NB4 (cell line): ENCODE data around the gene CELA2B.
"Not testable (repeated sequence)": the region's sequence is repeated elsewhere in the genome, so short reads cannot be mapped to it uniquely, and the experiment has no call there.

Source experiments
- DNase-seq: peaks from one replicate; pipeline ENCODE4 v3.0.0; 2010; ENCODE audit warnings: low read depth
- H3K4me3 ChIP-seq: one replicate; pipeline ENCODE4 v1.5.1; 2011; ENCODE audit warnings: mild to moderate bottlenecking, low read depth, low read length, moderate library complexity
- CTCF ChIP-seq: IDR thresholded peaks from one replicate; pipeline ENCODE4 v1.5.1; 2012; ENCODE audit warnings: low read depth, low read length
- MAX ChIP-seq: IDR thresholded peaks from 2 replicates; pipeline ENCODE4 v1.6.1; 2011; ENCODE audit warnings: low read depth, low read length
- MYC ChIP-seq: IDR thresholded peaks from 2 replicates; pipeline ENCODE4 v1.6.1; 2011; ENCODE audit warnings: low read depth, low read length
- POLR2A ChIP-seq: IDR thresholded peaks from 2 replicates; pipeline ENCODE4 v1.6.1; 2011; ENCODE audit warnings: mild to moderate bottlenecking; ENCODE audit not compliant: insufficient read length; ENCODE audit errors: extremely low read depth

The CELA2B gene

GRCh38 chr1:15476927-15477326 is 1.0 kb downstream of the CELA2B start:
- no peak overlapping the region for H3K4me3 ChIP-seq
- TF ChIP-seq MAX (no peak), POLR2A (no peak), MYC (no peak)
- peak; percentile 36 for DNase-seq

GRCh38 chr1:15477646-15478212 is 1.8 kb downstream of the CELA2B start:
- TF ChIP-seq MAX, result no peak
- no peak for TF ChIP-seq MYC
- no peak for TF ChIP-seq POLR2A
- no peak for TF ChIP-seq CTCF
- no peak overlapping the region for H3K4me3 ChIP-seq
- DNase-seq, result no peak

DNA sequence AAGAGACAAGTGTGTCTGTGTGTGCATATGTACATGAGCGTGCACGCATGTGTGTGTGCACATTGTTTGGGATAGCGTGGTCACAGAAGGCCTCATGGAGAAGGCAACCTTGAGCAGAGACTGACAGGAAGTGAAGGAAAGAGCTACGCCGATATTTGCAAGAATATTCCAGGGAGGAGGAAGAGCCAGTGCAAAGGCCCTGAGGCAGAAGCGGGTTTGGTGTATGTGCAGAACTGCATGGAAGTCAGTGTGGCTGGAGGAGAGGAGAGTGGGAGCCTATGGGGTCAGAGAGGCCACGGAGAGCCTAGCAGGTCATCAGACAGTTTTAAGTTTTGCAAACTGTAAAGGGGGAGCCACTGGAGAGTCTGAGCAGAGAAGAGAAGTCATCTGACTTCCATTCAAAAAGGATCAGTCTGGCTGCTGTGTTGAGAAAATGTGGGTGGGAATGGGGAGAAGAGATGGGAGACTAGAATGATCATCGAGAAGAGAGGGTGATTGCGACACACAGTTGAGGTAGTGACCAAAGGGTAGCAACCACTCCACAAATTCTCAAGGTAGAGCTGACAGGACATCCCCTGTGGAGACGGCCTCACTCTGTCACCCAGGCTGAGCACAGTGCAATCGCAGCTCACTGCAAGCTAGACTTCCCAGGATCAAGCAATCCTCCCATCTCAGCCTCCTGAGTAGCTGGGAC is 3.9 kb downstream of the CELA2B start:
- no peak for DNase-seq
- TF ChIP-seq POLR2A, result no peak
- no peak for TF ChIP-seq MYC
- no peak for TF ChIP-seq MAX
- no peak for TF ChIP-seq CTCF
- no peak overlapping the region for H3K4me3 ChIP-seq

GRCh38 chr1:15482455-15482854 is 6.6 kb downstream of the CELA2B start:
- not testable (repeated sequence) for H3K4me3 ChIP-seq, DNase-seq

- not testable (repeated sequence) for H3K4me3 ChIP-seq, DNase-seq
Observed at GRCh38 chr1:15482983-15483543, 7.2 kb downstream of the CELA2B start.

DNA sequence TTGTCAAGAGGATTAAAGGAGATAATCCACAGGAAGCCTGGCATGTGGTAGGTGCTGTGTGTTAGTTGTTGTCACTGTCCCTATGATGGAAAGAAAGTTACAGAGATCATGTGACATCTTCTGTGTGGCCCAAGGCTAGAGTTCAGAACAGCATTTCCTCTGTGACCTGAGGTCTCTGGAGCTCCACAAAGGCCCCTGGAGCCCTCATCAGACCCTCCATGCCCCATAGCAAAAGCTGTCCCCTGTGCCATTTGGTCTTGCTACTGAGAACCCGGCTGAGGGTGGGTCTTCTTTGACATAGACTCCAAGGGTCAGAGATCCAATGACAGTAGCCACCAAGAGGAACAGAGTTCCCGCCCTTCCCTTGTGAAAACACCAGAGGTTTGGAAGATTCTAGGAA is 8.1 kb downstream of the CELA2B start:
- no peak for TF ChIP-seq POLR2A
- no peak overlapping the region for H3K4me3 ChIP-seq
- no peak for DNase-seq

DNA sequence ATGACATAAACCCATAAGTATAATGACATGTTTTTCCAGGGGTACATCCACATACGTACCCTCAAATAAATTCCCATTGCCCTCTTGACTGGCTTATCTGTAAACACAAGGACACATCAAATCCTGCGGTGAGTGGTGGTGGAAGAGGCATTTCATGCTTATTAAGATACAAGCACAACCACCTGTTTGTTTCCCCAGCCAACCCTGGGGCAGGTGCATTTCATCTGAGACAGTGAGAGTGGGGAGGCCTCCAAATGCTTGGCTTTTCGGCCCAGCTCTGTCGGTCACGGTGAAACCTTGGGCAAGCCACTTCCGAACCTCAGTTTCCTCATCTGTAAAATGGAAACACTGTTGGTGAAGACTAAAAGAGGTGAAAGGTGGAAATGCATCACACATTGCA is 8.5 kb downstream of the CELA2B start:
- not testable (repeated sequence) for DNase-seq, H3K4me3 ChIP-seq

- H3K4me3 ChIP-seq, result no peak overlapping the region
- DNase-seq, result peak; percentile 21
- no peak for TF ChIP-seq CTCF
- no peak for TF ChIP-seq MYC
- TF ChIP-seq MAX, result no peak
- no peak for TF ChIP-seq POLR2A
Observed at GRCh38 chr1:15485636-15486035, 9.7 kb downstream of the CELA2B start.

- DNase-seq, result not testable (repeated sequence)
Observed at GRCh38 chr1:15486844-15487610, 11.1 kb downstream of the CELA2B start.

More at GRCh38 chr1:15486844-15487610, 11.1 kb downstream of the CELA2B start:
- H3K4me3 ChIP-seq, result not testable (repeated sequence)
